Sigmoid colon (tissue), 4 donors: ENCODE data around the gene QRFPR.

Experiments
- CTCF ChIP-seq, 4 experiments: fragments of 450-650 bp in 3 of 4; fragments of 200-600 bp in 1 of 4; IDR thresholded peaks; one replicate each; pipeline ENCODE4 v1.5.1; 2016 to 2019; ENCODE audit warnings: antibody characterized with exemption in 4 of 4, mild to moderate bottlenecking in 3 of 4, moderate library complexity in 2 of 4
- EP300 ChIP-seq, 4 donors: sonication (generic); formaldehyde crosslinking; IDR thresholded peaks; one replicate each; pipeline ENCODE4 v1.6.1; 2017; ENCODE audit warnings: antibody characterized with exemption in 4 of 4
- POLR2AphosphoS5 ChIP-seq, 4 donors: sonication (generic); formaldehyde crosslinking; IDR thresholded peaks; one replicate each; pipeline ENCODE4 v1.6.1; 2017; ENCODE audit warnings: antibody characterized with exemption in 4 of 4

DNA sequence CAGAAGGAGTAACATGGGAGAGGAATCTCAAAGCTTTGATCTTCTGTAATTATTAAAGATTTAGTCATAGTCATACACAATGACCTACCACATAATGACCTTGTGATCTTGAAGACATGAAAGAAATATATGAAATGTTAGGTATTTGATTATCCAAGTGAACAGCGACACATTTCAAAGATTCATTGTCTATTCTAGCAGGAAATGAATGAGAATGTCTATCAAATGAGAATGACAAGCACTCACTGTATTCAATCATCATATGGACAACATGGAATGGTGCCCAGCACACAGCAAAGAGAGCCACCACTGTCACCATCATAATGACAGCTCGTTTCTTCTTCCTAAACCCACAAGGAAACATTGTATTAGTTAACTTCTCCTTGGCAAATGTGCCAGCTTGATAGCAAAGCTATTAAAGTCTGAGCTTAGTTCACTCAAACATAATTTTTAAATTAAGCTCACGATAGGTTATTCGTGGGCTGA is 50.6 kb downstream of the QRFPR start:
- no peak for TF ChIP-seq CTCF (IDR thresholded peaks at IDR 0.05)
- TF ChIP-seq POLR2AphosphoS5 (IDR thresholded peaks at IDR 0.05): no peak
- TF ChIP-seq EP300 (IDR thresholded peaks at IDR 0.05): no peak
